ENCODE measurements around the gene CCSER2.
"Not testable (repeated sequence)": the region's sequence is repeated elsewhere in the genome, so short reads cannot be mapped to it uniquely, and the experiment has no call there.

CCSER2 gene

DNA sequence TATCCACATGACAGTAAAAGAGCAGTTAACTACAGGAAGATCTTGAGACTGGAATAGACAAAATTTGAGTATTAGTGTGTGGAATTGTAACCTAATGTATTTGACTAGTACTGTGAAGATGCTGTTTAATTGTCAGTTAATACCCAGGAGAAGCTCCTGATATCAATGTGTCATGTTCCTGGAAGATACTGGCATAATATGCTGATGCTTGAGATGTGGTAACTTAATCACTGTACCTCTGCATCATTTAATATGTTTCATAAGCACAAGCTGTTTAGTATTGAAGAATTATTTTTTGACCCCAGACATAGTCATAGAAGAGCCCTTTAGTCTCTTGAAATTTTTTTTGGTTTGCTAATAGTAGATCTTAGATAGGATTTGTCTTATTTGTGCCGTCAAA is 15.4 kb downstream of the CCSER2 start:
- H3K4me3 ChIP-seq (replicated peaks; ENCODE audit: low read depth, low read length) = no peak overlapping the region
- TF ChIP-seq, protein P1, sequence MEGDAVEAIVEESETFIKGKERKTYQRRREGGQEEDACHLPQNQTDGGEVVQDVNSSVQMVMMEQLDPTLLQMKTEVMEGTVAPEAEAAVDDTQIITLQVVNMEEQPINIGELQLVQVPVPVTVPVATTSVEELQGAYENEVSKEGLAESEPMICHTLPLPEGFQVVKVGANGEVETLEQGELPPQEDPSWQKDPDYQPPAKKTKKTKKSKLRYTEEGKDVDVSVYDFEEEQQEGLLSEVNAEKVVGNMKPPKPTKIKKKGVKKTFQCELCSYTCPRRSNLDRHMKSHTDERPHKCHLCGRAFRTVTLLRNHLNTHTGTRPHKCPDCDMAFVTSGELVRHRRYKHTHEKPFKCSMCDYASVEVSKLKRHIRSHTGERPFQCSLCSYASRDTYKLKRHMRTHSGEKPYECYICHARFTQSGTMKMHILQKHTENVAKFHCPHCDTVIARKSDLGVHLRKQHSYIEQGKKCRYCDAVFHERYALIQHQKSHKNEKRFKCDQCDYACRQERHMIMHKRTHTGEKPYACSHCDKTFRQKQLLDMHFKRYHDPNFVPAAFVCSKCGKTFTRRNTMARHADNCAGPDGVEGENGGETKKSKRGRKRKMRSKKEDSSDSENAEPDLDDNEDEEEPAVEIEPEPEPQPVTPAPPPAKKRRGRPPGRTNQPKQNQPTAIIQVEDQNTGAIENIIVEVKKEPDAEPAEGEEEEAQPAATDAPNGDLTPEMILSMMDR (IDR thresholded peaks at IDR 0.05; ENCODE audit: low read depth, low read length, missing control alignments) = no peak
- DNase-seq (ENCODE audit: extremely low read depth, low read depth) = no peak

- DNase-seq (ENCODE audit: extremely low read depth, low read depth) = no peak
- TF ChIP-seq, protein P1 (IDR thresholded peaks at IDR 0.05; ENCODE audit: low read depth, low read length, missing control alignments) = no peak
- H3K4me3 ChIP-seq (replicated peaks; ENCODE audit: low read depth, low read length) = no peak overlapping the region
Observed at GRCh38 chr10:84344526-84344925, 16.1 kb downstream of the CCSER2 start.

DNA sequence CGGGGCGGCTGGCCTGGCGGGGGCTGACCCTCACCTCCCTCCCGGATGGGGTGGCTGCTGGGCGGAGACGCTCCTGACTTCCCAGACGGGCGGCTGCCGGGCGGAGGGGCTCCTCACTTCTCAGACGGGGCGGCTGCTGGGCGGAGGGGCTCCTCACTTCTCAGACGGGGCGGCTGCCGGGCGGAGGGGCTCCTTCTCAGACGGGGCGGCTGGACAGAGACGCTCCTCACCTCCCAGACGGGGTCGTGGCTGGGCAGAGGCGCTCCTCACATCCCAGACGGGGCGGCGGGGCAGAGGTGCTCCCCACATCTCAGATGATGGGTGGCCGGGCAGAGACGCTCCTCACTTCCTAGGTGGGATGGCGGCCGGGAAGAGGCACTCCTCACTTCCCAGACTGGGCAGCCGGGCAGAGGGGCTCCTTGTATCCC is 19.2 kb downstream of the CCSER2 start:
- DNase-seq (ENCODE audit: extremely low read depth, low read depth); H3K4me3 ChIP-seq (replicated peaks; ENCODE audit: low read depth, low read length): not testable (repeated sequence)

GRCh38 chr10:84348447-84348846 is 20.1 kb downstream of the CCSER2 start:
- DNase-seq (ENCODE audit: extremely low read depth, low read depth) = no peak
- H3K4me3 ChIP-seq (replicated peaks; ENCODE audit: low read depth, low read length) = no peak overlapping the region
- TF ChIP-seq, protein P1 (IDR thresholded peaks at IDR 0.05; ENCODE audit: low read depth, low read length, missing control alignments) = no peak

- H3K4me3 ChIP-seq (replicated peaks; ENCODE audit: low read depth, low read length) = no peak overlapping the region
- no peak for DNase-seq (ENCODE audit: extremely low read depth, low read depth)
- TF ChIP-seq, protein P1 (IDR thresholded peaks at IDR 0.05; ENCODE audit: low read depth, low read length, missing control alignments) = no peak
Observed at GRCh38 chr10:84348860-84349259, 20.5 kb downstream of the CCSER2 start.

GRCh38 chr10:84352251-84352842 is 24.0 kb downstream of the CCSER2 start:
- DNase-seq (ENCODE audit: extremely low read depth, low read depth) = no peak
- TF ChIP-seq, protein P1 (IDR thresholded peaks at IDR 0.05; ENCODE audit: low read depth, low read length, missing control alignments) = peak; percentile 86
- H3K4me3 ChIP-seq (replicated peaks; ENCODE audit: low read depth, low read length) = no peak overlapping the region

DNA sequence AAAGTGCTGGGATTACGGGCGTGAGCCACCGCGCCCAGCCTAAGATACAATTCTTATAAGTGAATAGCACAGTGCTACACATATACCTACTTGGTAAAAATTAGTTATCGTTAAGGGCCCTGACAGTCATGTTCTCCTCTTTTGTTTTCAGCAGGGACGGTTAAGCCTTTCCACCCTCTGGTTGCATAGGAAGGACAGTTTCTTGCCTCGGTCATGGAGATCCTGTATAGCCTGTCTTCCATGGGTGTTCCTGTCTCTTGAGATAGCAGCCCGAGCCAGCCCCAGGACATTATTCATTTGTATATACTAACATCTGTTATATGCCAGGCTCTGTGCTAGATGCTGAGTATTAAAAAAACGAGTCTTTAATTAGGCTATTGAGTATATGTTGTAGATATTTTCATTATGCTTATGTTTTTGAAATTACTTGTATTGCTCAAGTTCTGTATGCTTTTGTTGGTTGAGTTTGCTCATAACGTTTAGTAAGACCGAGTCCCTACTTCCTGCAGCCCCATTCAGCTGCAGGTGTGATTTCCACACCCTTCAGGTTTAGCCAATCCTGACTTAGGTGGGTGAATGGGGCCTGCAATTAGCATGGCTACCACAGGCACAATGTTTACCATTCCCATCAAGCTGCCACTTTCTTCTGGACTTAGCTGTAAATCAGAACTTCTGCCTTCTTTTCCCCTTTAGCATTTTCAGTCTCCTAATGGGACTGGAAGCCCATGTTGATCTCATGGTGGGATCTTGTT is 24.8 kb downstream of the CCSER2 start:
- TF ChIP-seq, protein P1 (IDR thresholded peaks at IDR 0.05; ENCODE audit: low read depth, low read length, missing control alignments) = no peak
- no peak overlapping the region for H3K4me3 ChIP-seq (replicated peaks; ENCODE audit: low read depth, low read length)
- no peak for DNase-seq (ENCODE audit: extremely low read depth, low read depth)

Measured in HFF-Myc (cell line).